GM23338 (cell line): Measurements from ENCODE around the gene ME1. TPM values are rescaled to one million over a fixed set of nuclear protein-coding genes. Genes with fewer than 3 reads are reported as not detected.

Experiments
- ATAC-seq: fragments of 200-7000 bp; cut with Tn5 transposase; 3 replicates; pipeline ENCODE4 v1.9.1; 2020
- DNase-seq: peaks from one replicate; pipeline ENCODE4 v3.0.0-alpha.2; 2015; ENCODE audit warnings: low spot score
- H2AFZ ChIP-seq: fragments of 200-600 bp; sonication (generic); 2 replicates; pipeline ENCODE4 v1.8.0; 2016; ENCODE audit warnings: antibody characterized with exemption, mild to moderate bottlenecking, moderate library complexity
- H3F3A ChIP-seq: fragments of 200-600 bp; sonication (generic); replicated peaks from 2 replicates; pipeline ENCODE4 v1.8.0; 2017; ENCODE audit warnings: antibody characterized with exemption, mixed run types, low read depth
- H3K27ac ChIP-seq: fragments of 200-600 bp; sonication (generic); 2 replicates; pipeline ENCODE4 v1.6.1; 2016; ENCODE audit warnings: low read depth
- H3K27me3 ChIP-seq: fragments of 200-600 bp; sonication (generic); 2 replicates; pipeline ENCODE4 v1.8.0; 2016; ENCODE audit warnings: mild to moderate bottlenecking, mixed run types, moderate library complexity; ENCODE audit not compliant: insufficient read depth
- H3K36me3 ChIP-seq: fragments of 200-600 bp; sonication (generic); 2 replicates; pipeline ENCODE4 v1.8.0; 2016; ENCODE audit warnings: mild to moderate bottlenecking; ENCODE audit not compliant: insufficient read depth
- H3K4me1 ChIP-seq: fragments of 200-600 bp; sonication (generic); 2 replicates; pipeline ENCODE4 v1.8.0; 2016; ENCODE audit warnings: mild to moderate bottlenecking, moderate library complexity; ENCODE audit not compliant: insufficient read depth
- H3K4me2 ChIP-seq: fragments of 200-600 bp; sonication (generic); 2 replicates; pipeline ENCODE4 v1.7.1; 2017; ENCODE audit warnings: mixed run types
- H3K4me3 ChIP-seq: fragments of 200-600 bp; sonication (generic); 2 replicates; pipeline ENCODE4 v1.6.1; 2016; ENCODE audit warnings: mixed run types
- H3K79me2 ChIP-seq: fragments of 200-600 bp; sonication (generic); replicated peaks from 2 replicates; pipeline ENCODE4 v1.8.0; 2017; ENCODE audit warnings: mild to moderate bottlenecking; ENCODE audit not compliant: insufficient read depth
- H3K9me2 ChIP-seq: fragments of 200-600 bp; sonication (generic); 2 replicates; pipeline ENCODE4 v1.8.0; 2017; ENCODE audit not compliant: insufficient read depth
- H4K20me1 ChIP-seq: fragments of 200-600 bp; sonication (generic); replicated peaks from 2 replicates; pipeline ENCODE4 v1.8.0; 2017; ENCODE audit warnings: mild to moderate bottlenecking; ENCODE audit not compliant: insufficient read depth
- H3K27ac Mint-ChIP-seq: 2 replicates; pipeline ENCODE4 v1.8.0; 2020; ENCODE audit warnings: inconsistent platforms, mild to moderate bottlenecking, moderate library complexity, mixed read lengths
- H3K27me3 Mint-ChIP-seq: 3 replicates; pipeline ENCODE4 v1.8.0; 2022; ENCODE audit warnings: low read depth, mild to moderate bottlenecking, moderate library complexity, mixed read lengths, inconsistent platforms; ENCODE audit not compliant: insufficient read depth, poor library complexity
- H3K36me3 Mint-ChIP-seq: 3 replicates; pipeline ENCODE4 v1.8.0; 2021; ENCODE audit warnings: low read depth, mild to moderate bottlenecking, inconsistent platforms, moderate library complexity, mixed read lengths
- H3K4me1 Mint-ChIP-seq: 3 replicates; pipeline ENCODE4 v1.8.0; 2020; ENCODE audit warnings: mild to moderate bottlenecking, inconsistent platforms, mixed read lengths
- H3K4me3 Mint-ChIP-seq: 3 replicates; pipeline ENCODE4 v1.8.0; 2021; ENCODE audit warnings: moderate library complexity, mild to moderate bottlenecking, inconsistent platforms, mixed read lengths
- H3K9me3 Mint-ChIP-seq: 3 replicates; pipeline ENCODE4 v1.8.0; 2020; ENCODE audit warnings: moderate library complexity, mild to moderate bottlenecking, inconsistent platforms, mixed read lengths
- CREB1 ChIP-seq: fragments of 250-450 bp; sonication (Bioruptor Pico); IDR thresholded peaks from 2 replicates; pipeline ENCODE4 v1.5.0; 2020; ENCODE audit warnings: low read depth, mild to moderate bottlenecking, moderate library complexity
- EZH2 ChIP-seq: fragments of 200-600 bp; sonication (generic); IDR thresholded peaks from one replicate; pipeline ENCODE4 v1.8.0; 2017; ENCODE audit warnings: antibody characterized with exemption, mild to moderate bottlenecking, low read depth; ENCODE audit not compliant: unreplicated experiment
- EZH2phosphoT487 ChIP-seq: fragments of 200-600 bp; sonication (generic); IDR thresholded peaks from one replicate; pipeline ENCODE4 v1.8.1; 2018; ENCODE audit warnings: antibody characterized with exemption; ENCODE audit not compliant: unreplicated experiment
- JUNB ChIP-seq: IDR thresholded peaks from one replicate; pipeline ENCODE4 v1.6.1; 2016; ENCODE audit warnings: antibody characterized with exemption; ENCODE audit not compliant: unreplicated experiment
- NANOG ChIP-seq: IDR thresholded peaks from 2 replicates; pipeline ENCODE4 v1.6.1; 2016; ENCODE audit warnings: antibody characterized with exemption, borderline replicate concordance
- POLR2AphosphoS5 ChIP-seq: IDR thresholded peaks from 2 replicates; pipeline ENCODE4 v1.6.1; 2016; ENCODE audit warnings: antibody characterized with exemption, low read depth
- REST ChIP-seq: IDR thresholded peaks from one replicate; pipeline ENCODE4 v1.6.1; 2018; ENCODE audit warnings: antibody characterized with exemption; ENCODE audit not compliant: unreplicated experiment
- STAT1 ChIP-seq: IDR thresholded peaks from one replicate; pipeline ENCODE4 v1.6.1; 2016; ENCODE audit warnings: antibody characterized with exemption; ENCODE audit not compliant: unreplicated experiment
- ZNF114 ChIP-seq: fragments of 250-450 bp; sonication (Bioruptor Pico); IDR thresholded peaks from 2 replicates; pipeline ENCODE4 v1.5.0; 2020; ENCODE audit warnings: mild to moderate bottlenecking, moderate library complexity
- ZNF331 ChIP-seq: fragments of 250-450 bp; sonication (Bioruptor Pico); IDR thresholded peaks from 2 replicates; pipeline ENCODE4 v1.5.0; 2020; ENCODE audit warnings: low read depth, mild to moderate bottlenecking, moderate library complexity
- ZNF462 ChIP-seq: fragments of 250-450 bp; sonication (Bioruptor Pico); IDR thresholded peaks from 2 replicates; pipeline ENCODE4 v1.5.0; 2020; ENCODE audit warnings: mild to moderate bottlenecking, moderate library complexity
- polyA plus RNA-seq: library from polyadenylated mRNA; unstranded; fragments of >200 nt; fragmentation: Nextera tagmentation; extraction: Ambion mirVana; gene quantifications from 2 replicates; pipeline ENCODE4 v1.2.1, GENCODE V29; 2016
- total RNA-seq: library from RNA; depleted of rRNA; stranded (reverse); fragments of >200 nt; shearing (Covaris generic); gene quantifications from 2 replicates; pipeline ENCODE4 v1.2.3, GENCODE V29; 2014
- TF ChIP-seq, protein P1 (sequence below), 2 experiments: fragments of 200-600 bp in 1 of 2; sonication (generic) in 1 of 2; conservative IDR thresholded peaks; 2 replicates each; pipeline versions ENCODE4 v1.5.1 to v1.6.1; 2016 to 2017; ENCODE audit warnings: antibody characterized with exemption in 2 of 2, low read depth in 2 of 2, mild to moderate bottlenecking in 2 of 2, moderate library complexity in 1 of 2
- TF ChIP-seq, protein P2 (sequence below): IDR thresholded peaks from 2 replicates; pipeline ENCODE4 v1.6.1; 2016; ENCODE audit warnings: antibody characterized with exemption

ME1 gene
- total and polyA plus RNA-seq, 2 experiments from 2014 or later: 6.4 to 8.0 TPM

GRCh38 chr6:83368577-83368976 is 62.3 kb downstream of the ME1 start:
- H3F3A ChIP-seq: no peaks in the 10 kb centered on the region
- no peaks in the 10 kb centered on the region for H3K9me3 Mint-ChIP-seq
- H3K4me2 ChIP-seq: no peak overlapping the region
- no peak overlapping the region for H3K4me3 ChIP-seq
- no peaks in the 10 kb centered on the region for H3K4me1 Mint-ChIP-seq
- H3K36me3 Mint-ChIP-seq: no peaks in the 10 kb centered on the region
- peaks cover 6% of the 10 kb centered on the region; the same call in 1 of the 2 replicates for H3K9me2 ChIP-seq
- no peak overlapping the region for H3K27ac ChIP-seq
- ATAC-seq (no peak), DNase-seq (no peak)
- no peaks in the 10 kb centered on the region for H3K4me1 ChIP-seq
- no peaks in the 10 kb centered on the region for H3K27me3 ChIP-seq
- H4K20me1 ChIP-seq: no peaks in the 10 kb centered on the region
- no peak overlapping the region for H2AFZ ChIP-seq
- H3K36me3 ChIP-seq: no peaks in the 10 kb centered on the region
- H3K27ac Mint-ChIP-seq: no peak overlapping the region
- no peak overlapping the region for H3K4me3 Mint-ChIP-seq
- H3K27me3 Mint-ChIP-seq: no peaks in the 10 kb centered on the region
- TF ChIP-seq ZNF114 (CRISPR knock-in tag) (no peak), CREB1 (CRISPR knock-in tag) (no peak), JUNB (no peak), REST (no peak), NANOG (no peak), STAT1 (no peak), ZNF331 (no peak), ZNF462 (CRISPR knock-in tag) (no peak), POLR2AphosphoS5 (no peak), EZH2 (no peak), EZH2phosphoT487 (no peak)
- TF ChIP-seq, protein P1, sequence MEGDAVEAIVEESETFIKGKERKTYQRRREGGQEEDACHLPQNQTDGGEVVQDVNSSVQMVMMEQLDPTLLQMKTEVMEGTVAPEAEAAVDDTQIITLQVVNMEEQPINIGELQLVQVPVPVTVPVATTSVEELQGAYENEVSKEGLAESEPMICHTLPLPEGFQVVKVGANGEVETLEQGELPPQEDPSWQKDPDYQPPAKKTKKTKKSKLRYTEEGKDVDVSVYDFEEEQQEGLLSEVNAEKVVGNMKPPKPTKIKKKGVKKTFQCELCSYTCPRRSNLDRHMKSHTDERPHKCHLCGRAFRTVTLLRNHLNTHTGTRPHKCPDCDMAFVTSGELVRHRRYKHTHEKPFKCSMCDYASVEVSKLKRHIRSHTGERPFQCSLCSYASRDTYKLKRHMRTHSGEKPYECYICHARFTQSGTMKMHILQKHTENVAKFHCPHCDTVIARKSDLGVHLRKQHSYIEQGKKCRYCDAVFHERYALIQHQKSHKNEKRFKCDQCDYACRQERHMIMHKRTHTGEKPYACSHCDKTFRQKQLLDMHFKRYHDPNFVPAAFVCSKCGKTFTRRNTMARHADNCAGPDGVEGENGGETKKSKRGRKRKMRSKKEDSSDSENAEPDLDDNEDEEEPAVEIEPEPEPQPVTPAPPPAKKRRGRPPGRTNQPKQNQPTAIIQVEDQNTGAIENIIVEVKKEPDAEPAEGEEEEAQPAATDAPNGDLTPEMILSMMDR (conservative IDR thresholded peaks at IDR 0.05; ENCODE audit: low read depth in 2 of 2): no peak
- TF ChIP-seq, protein P2, sequence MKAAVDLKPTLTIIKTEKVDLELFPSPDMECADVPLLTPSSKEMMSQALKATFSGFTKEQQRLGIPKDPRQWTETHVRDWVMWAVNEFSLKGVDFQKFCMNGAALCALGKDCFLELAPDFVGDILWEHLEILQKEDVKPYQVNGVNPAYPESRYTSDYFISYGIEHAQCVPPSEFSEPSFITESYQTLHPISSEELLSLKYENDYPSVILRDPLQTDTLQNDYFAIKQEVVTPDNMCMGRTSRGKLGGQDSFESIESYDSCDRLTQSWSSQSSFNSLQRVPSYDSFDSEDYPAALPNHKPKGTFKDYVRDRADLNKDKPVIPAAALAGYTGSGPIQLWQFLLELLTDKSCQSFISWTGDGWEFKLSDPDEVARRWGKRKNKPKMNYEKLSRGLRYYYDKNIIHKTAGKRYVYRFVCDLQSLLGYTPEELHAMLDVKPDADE: no peak
- no peaks in the 10 kb centered on the region for H3K79me2 ChIP-seq
